ENCODE data around the gene ZFP92.

GRCh38 chrX:153446950-153447580, 35.8 kb downstream of the ZFP92 start:
- TF ChIP-seq POLR2A (IDR thresholded peaks at IDR 0.05) = no peak
- no peak for TF ChIP-seq CTCF (IDR thresholded peaks at IDR 0.05)

All from testis (tissue), 2 donors.